GM19035 (cell line): Measurements from ENCODE around the gene ATE1.
"Not testable (repeated sequence)": the region's sequence is repeated elsewhere in the genome, so short reads cannot be mapped to it uniquely, and the experiment has no call there.

Experiments
- ATAC-seq: cut with Tn5 transposase; IDR thresholded peaks from one replicate; pipeline ENCODE4 v1.9.1; 2021; ENCODE audit not compliant: unreplicated experiment

The ATE1 gene

DNA sequence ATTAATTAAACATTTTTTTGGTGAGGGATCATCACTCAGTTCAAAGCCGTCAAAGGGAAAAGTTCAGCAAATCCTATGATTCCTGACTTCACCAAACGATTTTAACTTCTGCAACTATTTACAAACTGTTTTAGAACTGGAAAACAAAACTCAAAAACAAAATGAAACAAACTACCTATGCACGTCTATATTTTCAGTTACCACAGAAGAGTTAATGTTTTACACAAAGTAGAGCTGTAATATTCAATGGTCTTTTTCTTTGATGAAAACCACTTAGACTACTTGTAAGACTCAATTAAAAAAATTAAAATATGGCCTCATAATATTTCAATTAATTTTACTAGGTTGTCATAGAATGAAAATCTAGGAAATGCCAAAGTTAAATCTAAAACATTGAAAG lies 131.5 kb downstream of the ATE1 start:
- no peak for ATAC-seq

DNA sequence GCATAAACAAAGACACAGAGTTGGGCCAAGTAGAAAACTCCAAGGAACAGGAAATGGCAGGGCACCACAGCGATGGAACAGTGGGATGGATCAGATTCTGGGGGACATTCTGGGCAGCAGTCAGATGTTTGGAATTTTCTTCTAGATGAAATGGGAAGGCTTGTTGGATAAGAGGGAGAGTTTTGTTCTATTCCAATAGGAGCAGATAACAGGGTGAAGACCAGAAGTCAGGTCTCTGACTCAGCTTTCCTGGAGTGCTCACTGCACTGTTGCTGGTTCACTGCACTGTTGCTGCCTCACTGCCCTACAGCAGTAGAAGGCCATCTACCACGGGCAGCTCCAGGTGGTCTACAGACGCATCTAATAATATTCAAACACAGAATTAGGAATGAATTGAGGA lies 135.6 kb downstream of the ATE1 start:
- no peak for ATAC-seq

DNA sequence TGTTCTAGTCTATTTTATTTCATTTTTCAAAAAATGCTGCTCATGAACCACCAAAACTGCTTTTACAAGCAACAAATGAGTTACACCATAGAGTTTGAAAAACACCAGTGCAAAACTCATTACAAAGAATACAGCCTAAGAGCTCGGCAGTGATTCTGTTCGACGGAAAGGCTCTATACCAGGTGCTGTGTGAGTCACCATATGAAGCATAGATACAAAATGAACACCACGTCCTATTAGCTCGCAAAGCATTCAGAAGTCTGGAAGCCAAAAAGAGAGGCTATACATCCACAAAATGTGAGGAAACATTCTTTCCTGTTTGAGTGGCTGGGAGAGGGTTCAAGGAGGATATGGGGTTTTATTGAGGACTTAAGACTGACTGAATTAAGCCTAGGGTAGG lies 136.1 kb downstream of the ATE1 start:
- ATAC-seq = no peak

DNA sequence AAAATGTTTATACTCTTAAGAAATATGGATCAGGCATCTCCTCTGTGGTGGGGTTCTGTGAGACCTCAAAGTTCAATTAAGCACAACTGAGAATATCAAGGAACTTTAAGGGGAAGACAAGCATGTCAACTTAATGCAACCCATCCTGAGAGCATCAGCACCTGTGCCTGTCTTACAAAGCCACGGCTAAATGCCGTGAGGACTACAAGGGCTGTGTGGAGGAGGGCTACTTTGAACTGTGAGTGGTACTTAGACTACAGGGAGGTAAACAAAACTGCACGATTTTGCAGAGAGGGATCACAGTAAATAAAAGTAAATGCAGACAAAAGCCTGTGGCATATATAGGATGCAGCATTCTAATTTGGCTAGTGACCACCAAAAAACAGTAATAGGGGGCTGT lies 139.1 kb downstream of the ATE1 start:
- ATAC-seq = no peak

DNA sequence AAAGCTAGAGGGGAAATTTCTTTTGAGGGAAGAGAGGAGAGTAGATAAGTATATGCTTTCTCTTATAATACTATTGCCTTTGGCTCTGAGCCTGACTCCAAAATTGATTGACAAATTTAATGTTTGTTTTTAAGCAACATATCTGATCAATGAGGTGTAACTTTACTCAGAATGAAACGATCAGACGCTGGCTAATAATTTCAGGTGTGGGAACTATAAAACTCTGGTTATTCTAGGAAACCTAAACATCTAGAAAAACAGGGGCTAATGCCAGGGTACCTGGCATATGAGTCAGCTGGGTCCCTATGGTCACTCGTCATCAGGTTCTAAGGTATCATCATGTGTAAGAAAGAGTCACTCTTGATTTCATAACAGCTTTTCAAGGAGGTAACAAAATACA lies 139.7 kb downstream of the ATE1 start:
- ATAC-seq = no peak

DNA sequence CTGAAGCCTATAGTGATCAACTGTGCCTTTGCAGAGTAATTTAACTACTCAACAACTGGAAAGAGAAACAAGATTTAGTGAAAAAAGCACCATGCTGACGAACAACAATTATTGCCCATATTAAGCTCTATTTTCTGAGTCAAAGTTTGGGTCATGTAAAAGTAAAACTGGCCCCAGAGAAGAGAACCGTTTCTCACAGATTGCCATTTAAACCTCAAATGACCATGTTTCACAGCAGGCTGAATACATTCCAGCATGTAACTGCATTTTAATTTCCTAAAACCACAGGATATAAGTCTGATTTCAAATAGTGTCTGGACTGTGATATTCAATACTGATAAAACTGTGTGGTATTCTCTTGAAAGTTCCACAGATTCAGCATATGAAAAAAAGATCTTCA lies 140.7 kb downstream of the ATE1 start:
- ATAC-seq = no peak

DNA sequence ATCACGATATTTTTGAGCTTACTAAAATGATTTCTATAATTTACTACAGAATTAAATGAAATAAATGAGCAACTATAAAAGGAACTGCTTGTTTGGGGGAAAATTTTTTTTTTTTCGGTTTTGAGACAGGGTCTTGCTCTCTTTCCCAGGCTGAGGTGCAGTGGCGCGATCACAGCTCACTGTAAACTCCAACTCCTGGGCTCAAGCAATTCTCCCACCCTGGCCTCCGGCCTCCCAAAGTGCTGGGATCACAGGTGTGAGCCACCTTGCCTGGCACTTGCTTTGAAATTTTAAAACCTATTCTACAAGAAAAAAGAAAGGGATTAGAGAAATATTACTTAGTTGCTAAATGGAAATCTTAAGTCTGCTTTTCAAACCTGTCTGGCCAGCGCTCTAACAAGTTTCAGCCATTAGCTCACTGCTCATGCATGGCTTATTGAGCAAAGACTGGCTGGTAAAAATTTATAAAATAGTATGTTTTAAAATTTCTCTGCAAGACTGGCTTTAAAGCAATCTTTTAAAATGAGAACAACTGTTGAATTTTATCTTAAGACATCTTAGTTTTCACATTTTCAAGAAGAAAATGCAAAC lies 144.0 kb downstream of the ATE1 start:
- no peak for ATAC-seq

DNA sequence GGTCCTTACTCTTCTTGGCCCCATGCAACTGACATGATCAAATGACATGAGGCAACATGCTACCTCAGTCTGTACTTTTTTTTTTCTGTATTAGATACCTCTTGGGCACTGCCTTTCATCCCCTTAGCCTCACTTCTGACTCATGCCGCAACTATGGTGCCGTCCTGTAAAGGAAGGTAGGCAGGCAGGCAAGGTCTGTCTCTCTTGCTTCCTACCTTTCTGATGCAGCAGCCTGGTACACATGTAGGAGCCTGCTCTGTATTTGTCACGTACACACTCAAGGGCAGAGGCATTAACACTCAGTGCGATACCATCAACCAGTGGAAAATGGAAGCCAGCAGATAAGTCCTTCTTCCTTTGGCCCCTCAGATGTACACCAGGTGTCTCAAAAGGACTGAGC lies 146.7 kb downstream of the ATE1 start:
- no peak for ATAC-seq

DNA sequence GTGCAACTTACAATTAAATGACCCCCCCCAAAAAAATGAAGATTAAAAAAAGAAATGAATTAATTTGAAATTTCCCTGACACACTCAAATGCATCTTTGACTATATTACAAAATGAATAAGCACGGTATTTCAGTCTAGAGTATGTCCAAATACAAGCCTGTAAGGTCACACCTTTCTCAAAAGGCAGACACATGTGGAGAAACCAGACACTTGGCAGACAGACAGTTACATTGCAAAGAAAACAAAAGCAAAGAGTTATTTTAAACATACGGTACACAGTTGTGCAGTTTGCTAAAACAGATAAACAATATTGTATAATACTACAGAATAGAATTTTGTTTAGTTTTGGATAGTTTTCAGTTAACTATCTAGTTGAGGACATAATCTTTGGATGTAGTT lies 153.0 kb downstream of the ATE1 start:
- no peak for ATAC-seq

DNA sequence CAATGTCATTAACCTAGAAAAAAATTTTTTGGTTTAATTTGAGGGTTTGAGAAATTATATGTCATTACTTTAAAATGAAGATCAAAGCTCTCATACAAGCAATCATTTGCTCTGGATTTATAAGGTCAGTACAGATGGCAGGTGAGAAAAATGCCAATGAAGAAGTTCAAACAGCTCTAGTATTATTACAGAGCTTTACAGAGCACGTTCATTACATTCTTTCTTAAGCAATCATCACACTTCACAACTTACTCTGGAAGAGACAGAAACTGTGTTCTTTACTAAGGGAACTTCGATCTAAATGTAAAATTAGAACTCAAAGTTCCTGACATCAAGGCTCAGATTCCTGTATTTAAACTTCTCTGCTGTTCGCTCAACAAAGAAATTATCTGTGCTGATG lies 153.4 kb downstream of the ATE1 start:
- ATAC-seq = no peak

DNA sequence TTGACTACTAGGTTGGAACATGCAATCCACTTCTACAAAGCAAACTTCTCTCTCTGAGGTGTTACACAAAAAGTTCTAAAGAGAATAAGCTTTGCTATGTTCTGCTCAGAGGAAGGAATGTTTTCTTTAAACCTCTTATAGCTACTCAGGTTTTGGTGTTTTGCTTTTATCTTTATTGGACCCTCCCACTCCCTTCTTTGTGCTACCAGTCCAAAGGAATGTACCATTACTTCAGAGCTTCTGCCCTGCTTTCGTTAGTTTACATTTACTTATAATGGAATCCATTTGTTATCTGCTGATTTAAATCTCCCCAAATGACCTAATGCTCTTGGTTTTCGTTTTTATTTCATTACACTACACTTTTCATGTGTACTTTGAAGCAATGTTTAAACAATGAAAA lies 154.9 kb downstream of the ATE1 start:
- ATAC-seq = no peak

DNA sequence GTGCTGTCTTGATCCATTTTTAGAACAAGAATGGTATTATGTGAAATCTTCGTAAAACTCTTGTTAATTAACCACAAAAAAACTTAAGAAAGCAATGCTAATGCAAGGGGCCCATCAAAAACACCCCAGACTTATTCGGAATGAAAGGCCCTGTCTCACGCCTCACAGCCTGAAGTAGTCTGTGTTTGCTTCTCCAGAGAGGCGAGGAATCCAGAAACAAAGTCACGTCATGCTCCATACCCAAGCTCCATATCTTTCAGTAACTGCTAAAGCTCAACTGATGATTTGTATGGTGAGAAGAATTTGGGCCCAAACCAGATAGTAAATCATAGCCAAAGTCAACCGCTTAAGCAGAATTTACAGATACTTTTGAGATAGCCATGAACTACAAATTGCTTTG lies 155.4 kb downstream of the ATE1 start:
- ATAC-seq = no peak

DNA sequence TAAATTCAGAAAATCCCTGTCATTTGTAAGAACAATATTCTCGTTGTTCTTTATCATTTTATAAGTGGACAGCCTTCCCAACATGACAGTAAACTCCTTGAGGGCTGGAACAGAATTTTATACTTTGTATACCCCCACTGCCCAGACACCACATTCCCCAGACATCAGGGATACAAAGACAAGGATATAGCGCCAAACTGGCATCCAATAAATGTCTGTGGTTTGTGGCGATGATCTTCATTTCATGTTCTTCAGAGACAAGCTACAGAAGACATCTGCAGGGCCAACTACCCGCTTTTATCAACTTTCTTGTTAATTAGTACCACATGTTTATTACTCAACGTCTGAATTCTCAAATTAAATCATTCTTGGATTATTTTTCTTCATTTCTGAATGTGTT lies 155.9 kb downstream of the ATE1 start:
- ATAC-seq = no peak

DNA sequence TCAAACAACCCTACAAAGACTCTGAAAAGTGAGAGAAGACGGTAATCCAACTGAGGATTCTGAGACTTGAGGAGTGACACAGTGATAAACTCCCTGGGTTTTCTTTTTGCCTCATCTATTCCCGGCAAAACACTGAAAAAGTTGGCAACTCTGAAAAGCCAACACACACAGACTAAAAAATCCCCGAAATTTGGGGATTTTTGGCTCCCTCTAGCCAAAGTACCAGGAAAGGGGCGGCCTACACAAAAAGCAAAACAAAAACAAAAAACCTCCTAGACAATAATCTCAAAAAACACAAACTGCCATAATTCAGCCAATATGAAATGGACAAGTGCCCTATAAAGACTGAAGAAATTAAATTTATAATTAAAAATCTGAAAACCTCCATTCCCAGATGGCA lies 161.4 kb downstream of the ATE1 start:
- ATAC-seq = no peak

DNA sequence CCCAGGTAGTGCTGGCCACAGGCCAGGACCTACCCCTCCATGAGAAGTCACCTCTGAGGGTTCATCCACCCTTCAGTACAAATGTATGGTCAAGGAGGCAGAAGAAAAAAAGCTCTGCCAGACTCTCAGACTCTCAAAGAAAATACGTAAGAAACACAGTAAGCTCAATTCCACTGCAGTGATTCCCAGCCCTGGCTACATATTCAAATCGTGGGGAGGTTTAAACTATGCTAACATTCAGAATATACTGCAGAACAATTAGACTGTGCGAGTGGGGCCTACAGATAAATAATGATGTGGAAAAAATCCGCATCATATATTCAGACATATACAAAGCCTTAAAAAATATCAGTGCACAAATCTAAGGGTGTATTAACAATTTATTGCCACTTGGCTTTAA lies 162.6 kb downstream of the ATE1 start:
- no peak for ATAC-seq

DNA sequence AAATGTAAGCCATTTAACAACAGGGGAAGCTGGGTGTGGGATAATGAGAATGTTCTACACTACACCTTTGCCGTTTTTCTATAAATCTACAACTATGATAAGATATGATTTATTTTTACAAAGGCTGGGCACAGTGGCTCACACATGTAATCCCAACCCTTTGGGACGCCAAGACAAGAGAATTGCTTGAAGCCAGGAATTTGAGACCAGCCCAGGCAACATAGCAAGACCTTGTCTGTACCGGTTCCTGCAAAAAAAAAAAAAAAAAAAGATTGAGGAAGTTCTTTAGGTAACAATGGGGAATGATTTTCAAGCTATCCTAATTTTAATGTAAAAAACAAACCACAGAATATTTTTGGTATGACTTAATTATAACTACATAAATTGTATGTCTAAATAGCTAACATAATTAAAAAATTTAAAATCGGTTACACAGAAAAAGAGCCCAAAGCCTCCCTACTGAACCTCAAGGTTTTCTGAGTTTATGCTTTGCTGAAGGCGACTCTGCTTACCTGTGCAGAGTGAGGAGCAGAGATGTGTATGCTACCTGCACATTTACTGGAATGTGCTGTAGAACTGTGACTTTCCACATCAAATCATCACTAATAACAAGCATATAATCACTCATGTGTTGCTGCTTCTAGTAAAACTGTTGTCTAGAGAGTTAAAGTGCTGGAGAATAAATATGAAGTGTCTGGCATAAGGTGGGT lies 163.4 kb downstream of the ATE1 start:
- ATAC-seq = no peak

DNA sequence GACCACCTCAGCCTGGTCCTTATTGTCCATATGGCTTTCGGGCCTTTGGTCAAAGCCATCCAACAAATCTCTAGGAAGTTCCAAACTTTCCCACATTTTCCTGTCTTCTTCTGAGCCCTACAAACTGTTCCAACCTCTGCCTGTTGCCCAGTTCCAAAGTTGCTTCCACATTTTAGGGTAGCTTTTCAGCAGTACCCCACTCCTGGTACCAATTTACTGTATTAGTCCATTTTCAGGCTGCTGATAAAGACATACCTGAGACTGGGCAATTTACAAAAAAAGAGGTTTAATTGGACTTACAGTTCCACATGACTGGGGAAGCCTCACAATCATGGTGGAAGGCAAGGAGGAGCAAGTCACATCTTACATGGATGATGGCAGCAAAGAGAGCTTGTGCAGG lies 170.6 kb downstream of the ATE1 start:
- ATAC-seq = not testable (repeated sequence)

DNA sequence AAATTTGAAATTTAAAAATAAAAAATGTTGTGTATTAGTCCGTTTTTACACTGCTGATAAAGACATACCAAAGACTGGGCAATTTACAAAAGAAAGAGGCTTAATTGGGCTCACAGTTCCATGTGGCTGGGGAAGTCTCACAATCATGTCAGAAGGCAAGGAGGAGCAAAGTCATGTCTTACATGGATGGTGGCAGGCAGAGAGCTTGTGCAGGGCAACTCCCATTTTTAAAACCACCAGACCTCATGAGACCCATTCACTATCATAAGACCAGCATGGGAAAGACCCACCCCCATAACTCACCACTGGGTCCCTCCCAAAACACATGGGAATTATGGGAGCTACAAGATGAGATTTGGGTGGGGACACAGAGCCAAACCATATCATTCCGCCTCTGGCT lies 172.3 kb downstream of the ATE1 start:
- ATAC-seq = not testable (repeated sequence)

DNA sequence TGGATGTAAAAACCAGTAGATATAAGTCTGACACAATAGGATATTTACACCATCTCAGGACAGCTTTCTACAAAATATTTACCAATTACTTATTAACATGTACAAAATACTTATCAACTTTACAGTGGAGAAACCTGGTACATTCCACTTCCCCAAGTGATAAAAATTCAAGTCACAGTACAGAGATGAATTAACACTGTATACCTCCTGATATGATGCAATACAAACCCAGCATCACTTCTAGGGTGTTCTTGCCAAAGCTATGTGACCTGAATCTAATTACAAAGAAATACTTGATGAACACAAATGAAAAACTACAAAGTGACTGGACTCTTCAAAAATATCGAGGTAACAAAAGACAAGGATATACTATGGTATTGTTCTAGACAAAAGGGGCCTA lies 173.2 kb downstream of the ATE1 start:
- no peak for ATAC-seq

DNA sequence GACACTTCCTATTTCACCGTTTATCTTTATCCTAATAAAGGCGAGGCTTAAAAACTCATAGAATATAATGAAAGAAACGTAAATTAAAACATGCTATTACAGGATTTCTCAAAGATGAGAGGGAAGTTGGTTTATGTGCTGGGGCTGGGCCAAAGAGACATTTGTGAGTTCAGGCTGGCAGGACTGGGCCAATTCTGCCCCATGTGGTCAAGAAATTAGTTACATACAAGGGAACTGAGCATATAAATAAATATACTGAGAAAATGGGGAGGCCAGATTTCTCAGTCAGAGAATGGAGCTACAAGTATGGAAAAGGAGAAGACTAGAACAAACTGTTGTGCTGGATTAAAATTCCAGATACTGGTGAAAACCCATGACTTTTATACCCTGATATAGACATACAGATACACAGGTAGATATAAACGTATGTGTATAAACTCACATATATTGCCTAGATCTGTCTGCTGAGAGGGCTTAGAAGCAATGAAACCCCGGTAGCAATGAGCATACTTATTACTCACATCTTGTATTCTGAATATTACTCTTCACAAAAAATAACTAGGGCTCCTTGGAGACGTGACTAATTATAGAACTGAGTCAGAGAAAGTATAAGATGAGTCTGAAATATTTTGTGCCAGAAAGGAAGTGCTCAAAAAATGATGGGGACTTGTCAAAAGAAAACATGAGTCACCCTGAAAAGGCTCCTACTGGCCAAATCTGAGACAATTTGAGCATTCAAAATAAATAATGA lies 173.9 kb downstream of the ATE1 start:
- peak; percentile 88 for ATAC-seq

DNA sequence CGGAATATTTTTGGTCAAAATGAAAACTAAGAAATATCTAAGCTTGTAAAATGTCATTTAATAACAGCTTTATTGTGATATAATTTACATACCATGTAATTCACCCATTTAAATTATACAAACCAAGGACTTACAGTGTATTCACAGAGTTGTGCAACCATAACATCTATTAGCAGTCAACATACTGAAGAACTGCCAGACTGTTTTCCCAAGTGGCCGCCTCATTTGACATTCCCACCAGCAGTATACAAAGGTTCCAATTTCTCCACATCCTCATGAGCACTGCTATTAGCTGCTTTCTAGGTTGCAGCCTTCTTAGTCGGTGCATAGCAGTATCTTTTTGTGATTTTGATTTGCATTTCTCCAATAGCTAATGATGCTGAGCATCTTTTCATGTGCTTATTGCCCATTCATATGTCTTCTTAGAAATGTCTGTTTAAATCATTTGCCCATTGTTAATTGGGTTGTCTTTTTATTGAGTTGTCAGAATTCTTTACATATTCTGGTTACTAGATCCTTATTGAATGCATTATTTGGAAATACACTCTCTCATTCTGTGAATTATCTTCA lies 176.6 kb downstream of the ATE1 start:
- ATAC-seq = no peak

DNA sequence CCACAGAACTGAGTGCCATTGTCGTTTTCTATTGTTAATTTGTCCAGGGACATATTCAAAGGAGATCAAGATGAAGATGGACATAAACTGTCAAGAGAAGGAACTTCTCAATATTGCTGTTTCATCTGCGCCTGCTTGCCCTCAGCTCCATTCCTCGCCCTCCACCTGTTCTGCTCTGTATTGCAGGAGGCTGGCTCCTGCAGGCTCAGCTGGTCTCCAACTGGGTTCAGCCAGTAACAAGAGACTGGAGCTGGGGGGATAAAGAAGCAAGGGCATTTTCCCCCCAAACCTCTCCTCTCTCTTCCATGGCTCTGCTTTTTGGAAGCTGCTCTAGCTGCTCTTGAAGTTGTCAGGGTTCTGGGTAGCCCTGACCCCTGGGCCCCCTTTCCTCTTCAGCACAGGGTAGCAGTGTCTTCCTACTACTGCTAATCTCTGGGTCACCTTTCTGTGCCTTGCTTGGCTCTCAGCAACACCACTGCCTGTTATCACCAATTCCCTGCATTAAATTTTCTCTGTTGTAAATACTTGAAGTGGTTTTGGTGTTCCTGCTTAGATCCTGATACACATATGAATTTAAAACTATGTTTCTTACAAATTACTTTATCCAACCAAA lies 180.6 kb downstream of the ATE1 start:
- no peak for ATAC-seq
